NCI-H2029 treated with DMSO at 0.1 percent for 48 hours (cell line): Measurements from ENCODE around the gene LRRFIP1.

ENCODE experiments used
- DNase-seq: peaks from one replicate; lab custom pipeline; 2025; lab: John Stamatoyannopoulos, UW

LRRFIP1 gene

GRCh38 chr2:237639052-237639835, 11.9 kb downstream of the LRRFIP1 start:
- DNase-seq: no peak

GRCh38 chr2:237639836-237640220, 12.4 kb downstream of the LRRFIP1 start:
- no peak for DNase-seq

GRCh38 chr2:237640493-237640998, 13.2 kb downstream of the LRRFIP1 start:
- no peak for DNase-seq

GRCh38 chr2:237642038-237642734, 14.8 kb downstream of the LRRFIP1 start:
- no peak for DNase-seq

- no peak for DNase-seq
These were observed 15.7 kb downstream of the LRRFIP1 start for GRCh38 chr2:237643066-237643465.

- DNase-seq: no peak
These were observed 16.4 kb downstream of the LRRFIP1 start for GRCh38 chr2:237643582-237644380.

- no peak for DNase-seq
These were observed 17.0 kb downstream of the LRRFIP1 start for GRCh38 chr2:237644381-237644703.

- DNase-seq: no peak
These were observed 17.9 kb downstream of the LRRFIP1 start for GRCh38 chr2:237645261-237645660.

- no peak for DNase-seq
These were observed 20.0 kb downstream of the LRRFIP1 start for GRCh38 chr2:237647176-237648015.

GRCh38 chr2:237648016-237648381, 20.6 kb downstream of the LRRFIP1 start:
- DNase-seq: no peak

- DNase-seq: no peak
These were observed 22.4 kb downstream of the LRRFIP1 start for GRCh38 chr2:237649541-237650454.

- no peak for DNase-seq
These were observed 23.1 kb downstream of the LRRFIP1 start for GRCh38 chr2:237650455-237650850.

- DNase-seq: no peak
These were observed 24.4 kb downstream of the LRRFIP1 start for GRCh38 chr2:237651761-237652160.

GRCh38 chr2:237652181-237652580, 24.8 kb downstream of the LRRFIP1 start:
- no peak for DNase-seq

GRCh38 chr2:237652854-237653253, 25.5 kb downstream of the LRRFIP1 start:
- no peak for DNase-seq

- DNase-seq: no peak
These were observed 26.6 kb downstream of the LRRFIP1 start for GRCh38 chr2:237653776-237654558.

GRCh38 chr2:237657063-237657462, 29.7 kb downstream of the LRRFIP1 start:
- no peak for DNase-seq

- no peak for DNase-seq
These were observed 33.1 kb downstream of the LRRFIP1 start for GRCh38 chr2:237660381-237660900.

- DNase-seq: no peak
These were observed 33.9 kb downstream of the LRRFIP1 start for GRCh38 chr2:237661270-237661669.
